GM12874 (cell line): ENCODE results near the gene CERCAM.

Source experiments
- TF ChIP-seq, protein P1 (sequence below): IDR thresholded peaks from 2 replicates; pipeline ENCODE4 v1.5.1; 2011; ENCODE audit warnings: low read depth, mild to moderate bottlenecking, control low read depth, low read length, moderate library complexity; ENCODE audit not compliant: insufficient read depth

Gene CERCAM, protein sequence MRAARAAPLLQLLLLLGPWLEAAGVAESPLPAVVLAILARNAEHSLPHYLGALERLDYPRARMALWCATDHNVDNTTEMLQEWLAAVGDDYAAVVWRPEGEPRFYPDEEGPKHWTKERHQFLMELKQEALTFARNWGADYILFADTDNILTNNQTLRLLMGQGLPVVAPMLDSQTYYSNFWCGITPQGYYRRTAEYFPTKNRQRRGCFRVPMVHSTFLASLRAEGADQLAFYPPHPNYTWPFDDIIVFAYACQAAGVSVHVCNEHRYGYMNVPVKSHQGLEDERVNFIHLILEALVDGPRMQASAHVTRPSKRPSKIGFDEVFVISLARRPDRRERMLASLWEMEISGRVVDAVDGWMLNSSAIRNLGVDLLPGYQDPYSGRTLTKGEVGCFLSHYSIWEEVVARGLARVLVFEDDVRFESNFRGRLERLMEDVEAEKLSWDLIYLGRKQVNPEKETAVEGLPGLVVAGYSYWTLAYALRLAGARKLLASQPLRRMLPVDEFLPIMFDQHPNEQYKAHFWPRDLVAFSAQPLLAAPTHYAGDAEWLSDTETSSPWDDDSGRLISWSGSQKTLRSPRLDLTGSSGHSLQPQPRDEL

DNA sequence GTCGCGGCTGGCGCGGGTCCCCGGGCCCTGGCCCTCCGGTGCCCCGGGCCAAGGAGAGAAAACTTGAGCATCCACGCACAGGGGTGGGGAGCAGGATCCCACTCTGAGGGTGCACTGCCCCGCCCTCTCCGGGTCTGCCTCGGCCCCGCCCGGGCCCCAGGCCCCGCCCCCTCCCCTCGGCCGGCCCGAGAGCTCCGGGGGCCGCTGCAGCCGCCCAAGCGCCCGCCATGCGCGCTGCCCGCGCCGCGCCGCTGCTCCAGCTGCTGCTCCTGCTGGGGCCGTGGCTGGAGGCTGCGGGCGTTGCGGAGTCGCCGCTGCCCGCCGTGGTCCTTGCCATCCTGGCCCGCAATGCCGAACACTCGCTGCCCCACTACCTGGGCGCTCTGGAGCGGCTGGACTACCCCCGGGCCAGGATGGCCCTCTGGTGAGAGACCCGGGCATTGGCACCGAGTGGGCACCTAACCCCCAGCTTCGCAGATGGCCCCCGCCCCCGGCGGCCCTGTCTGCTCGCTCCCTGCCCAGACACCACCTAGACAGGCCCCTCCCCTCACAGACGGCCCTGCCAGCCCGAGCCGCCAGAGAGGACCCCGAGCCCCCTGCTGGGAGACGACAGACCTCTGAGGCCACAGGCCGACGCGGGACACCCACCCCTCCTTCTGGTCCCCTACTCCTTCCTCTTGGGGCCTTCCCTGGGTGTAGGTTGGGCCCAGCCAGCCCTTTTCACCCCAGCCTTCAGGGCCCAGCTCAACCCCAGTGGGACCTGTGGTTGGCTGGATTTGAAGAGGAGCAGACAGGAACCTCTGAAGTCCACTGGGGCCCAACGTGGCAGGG lies at the start of gene CERCAM:
Gene CERCAM, plus strand, starts transcription at position 207 of the 831 bp plus-strand sequence. Its CDS starts 21 bp downstream, at position 228.
- TF ChIP-seq, protein P1, sequence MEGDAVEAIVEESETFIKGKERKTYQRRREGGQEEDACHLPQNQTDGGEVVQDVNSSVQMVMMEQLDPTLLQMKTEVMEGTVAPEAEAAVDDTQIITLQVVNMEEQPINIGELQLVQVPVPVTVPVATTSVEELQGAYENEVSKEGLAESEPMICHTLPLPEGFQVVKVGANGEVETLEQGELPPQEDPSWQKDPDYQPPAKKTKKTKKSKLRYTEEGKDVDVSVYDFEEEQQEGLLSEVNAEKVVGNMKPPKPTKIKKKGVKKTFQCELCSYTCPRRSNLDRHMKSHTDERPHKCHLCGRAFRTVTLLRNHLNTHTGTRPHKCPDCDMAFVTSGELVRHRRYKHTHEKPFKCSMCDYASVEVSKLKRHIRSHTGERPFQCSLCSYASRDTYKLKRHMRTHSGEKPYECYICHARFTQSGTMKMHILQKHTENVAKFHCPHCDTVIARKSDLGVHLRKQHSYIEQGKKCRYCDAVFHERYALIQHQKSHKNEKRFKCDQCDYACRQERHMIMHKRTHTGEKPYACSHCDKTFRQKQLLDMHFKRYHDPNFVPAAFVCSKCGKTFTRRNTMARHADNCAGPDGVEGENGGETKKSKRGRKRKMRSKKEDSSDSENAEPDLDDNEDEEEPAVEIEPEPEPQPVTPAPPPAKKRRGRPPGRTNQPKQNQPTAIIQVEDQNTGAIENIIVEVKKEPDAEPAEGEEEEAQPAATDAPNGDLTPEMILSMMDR, result no peak

DNA sequence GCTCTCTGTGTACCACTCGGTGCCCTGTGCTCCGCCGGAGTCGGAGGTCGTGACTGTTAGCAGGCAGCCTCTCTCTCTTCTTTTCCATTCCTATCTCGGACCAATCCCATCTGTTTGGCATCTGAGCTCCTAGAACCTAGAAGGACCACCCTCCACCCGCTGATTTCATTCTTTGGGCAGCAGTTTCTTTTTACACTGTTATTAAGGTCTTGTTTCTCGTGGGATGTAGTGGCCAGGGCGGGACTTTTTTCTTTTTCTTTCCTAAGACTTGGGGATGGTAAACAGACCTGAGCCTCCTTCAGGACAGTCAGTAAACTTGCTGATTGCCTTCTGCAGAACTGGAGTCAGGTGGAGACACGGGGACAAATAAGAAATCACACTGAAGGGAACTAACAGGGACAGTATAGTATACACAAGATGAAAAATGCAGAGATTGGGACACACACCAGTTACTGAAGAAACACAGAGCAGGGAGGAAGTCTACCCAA lies 49.0 kb upstream of the CERCAM start:
- TF ChIP-seq, protein P1, result no peak

DNA sequence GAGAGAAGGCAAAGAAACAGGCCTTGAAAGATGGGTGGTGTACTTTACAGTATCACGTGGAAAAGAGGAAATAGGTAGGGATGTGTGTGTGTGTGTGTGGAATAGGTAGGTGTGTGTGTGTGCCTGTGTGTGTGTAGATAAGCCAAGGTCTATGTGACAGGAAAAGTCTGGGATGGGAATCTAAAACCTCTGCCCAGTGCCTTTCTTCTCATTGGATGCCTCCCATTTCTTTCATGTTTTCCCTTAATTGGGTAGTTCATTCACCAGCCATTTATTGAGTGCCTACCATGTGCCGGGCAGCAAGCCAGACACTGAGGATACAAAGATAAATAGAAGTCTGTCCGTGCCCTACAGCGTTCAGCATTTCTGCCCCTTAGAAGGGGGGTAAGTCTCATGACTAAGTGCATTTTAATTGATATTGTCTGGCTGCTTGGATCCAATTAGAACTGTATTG lies 48.4 kb upstream of the CERCAM start:
- TF ChIP-seq, protein P1, result no peak

DNA sequence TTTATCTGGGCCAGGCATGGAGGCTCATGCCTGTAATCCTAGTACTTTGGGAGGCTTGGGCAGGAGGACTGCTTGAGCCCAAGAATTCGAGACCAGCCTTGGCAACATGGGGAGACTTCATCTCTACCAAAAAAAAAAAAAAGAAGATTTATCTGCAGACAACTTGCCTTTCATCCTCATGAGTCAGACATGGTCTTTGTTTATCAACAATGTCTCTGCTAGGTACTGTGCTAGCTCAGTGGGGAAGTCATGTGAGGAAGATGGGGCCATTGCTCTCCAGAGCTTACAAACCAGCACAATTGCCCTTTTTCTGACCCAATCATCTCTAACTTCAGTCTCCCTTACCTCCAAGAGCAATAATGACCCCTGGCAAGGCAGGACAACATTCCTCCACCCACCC lies 47.9 kb upstream of the CERCAM start:
- TF ChIP-seq, protein P1, result no peak

DNA sequence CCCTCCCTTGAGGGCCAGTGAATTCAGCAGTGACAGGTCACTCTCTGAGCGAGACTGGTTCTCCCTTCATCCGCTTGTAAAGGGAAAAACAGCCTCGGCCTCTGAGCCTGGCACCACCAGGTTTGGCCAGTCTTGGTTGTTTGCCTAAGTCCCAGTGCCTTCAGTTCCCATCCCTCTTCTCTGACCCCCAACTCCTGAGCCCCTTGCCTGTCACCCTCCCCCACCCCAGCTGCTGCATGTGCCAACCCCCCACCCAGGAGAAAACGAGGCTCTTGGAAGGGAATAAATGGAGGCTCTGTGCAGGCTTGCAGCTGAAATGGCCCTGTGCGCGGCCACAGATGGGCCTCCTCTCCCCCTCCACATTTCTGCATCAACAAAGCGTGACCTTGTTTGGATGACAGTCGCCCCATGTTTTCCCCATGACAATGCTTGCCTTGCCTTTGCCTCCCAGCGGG lies 46.4 kb upstream of the CERCAM start:
- TF ChIP-seq, protein P1, result no peak

DNA sequence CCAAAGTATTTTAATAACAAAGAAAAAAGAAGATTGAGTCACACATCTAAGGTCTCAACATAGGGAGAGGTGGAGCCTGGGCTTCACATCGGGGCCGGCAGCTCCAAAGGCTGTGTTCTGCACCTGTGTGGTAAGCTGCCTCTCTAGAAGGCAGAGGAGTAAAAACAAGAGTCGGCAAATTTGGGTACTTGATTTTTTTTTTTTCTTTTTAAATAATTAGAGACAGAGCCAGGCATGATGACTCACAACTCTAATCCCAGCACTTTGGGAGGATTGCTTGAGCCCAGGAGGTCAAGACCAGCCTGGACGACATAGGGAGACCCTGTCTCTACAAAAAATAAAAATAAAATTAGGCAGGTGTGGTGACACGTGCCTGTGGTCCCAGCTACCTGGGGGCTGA lies 44.8 kb upstream of the CERCAM start:
- TF ChIP-seq, protein P1, result no peak

DNA sequence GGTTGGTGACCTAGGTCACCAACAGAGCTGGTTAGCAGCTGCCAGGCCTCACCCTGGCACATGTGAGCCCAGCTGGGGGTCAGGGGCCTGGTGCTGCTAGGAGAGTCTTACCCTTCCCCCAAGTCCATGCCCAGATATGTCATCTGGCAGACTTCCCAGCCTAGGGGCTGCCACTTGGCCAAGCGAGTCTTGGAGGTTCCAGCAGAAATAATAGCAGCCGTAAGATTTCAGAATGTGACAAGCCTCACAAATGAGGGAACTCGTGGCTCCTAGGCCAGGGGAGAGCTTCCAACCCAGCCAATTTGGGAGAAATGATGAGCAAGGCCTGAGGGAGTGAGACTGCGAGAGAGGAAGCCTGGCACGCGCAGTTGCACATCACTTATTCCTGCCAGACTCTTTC lies 38.4 kb upstream of the CERCAM start:
- TF ChIP-seq, protein P1, result no peak
